ENCODE data around the gene ROMO1. TPM values are rescaled to one million over a fixed set of nuclear protein-coding genes. Genes with fewer than 3 reads are reported as not detected.

ROMO1 gene
- total and polyA plus RNA-seq, 10 of the 15 experiments (the other 5 are each of a cell fraction or from before 2014, with no cell fraction given), result 23.2 to 631 (median 352) TPM

DNA sequence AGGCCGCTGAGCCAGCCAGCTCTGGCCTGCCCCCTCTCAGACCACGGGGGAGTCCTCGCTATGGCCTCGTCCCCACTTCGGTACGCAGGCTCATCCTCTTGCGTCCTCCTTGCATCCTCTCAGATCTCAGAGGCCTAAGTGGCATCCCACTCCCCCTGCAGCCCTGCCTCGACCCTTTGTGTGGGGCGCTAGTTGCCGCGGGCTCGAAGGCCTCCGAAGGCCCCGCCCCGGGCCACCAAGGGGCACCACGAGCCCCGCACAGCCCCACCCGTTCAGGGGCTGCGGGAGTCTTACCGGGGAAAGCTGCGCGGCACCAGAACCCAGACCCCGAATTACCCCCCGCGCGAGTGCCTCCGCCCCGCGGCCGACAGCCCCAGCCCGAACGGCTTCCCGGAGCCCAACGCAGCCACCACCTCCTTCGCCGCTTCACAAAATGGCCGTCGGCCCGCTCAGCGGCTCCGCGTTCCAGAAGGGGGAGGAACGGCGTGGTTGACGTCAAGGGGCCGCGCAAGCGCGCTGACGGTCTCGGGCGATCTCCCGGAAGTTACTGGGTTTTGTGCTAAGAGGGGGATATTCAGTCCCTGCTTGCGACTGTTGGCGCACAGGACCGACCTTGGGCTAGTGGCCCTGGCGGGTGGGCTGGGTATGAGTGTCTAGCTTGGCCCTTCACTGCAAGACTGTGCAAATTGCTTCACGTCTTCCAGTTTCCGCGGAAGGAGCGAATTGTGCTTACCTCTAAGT is 34.6 kb upstream of the ROMO1 start, which contains the start of the genes CPNE1 and RBM12 (continued):
- TF ChIP-seq NFXL1 (IDR thresholded peaks at IDR 0.05; ENCODE audit: borderline replicate concordance), result no peak
- TF ChIP-seq WRNIP1 (IDR thresholded peaks at IDR 0.05; ENCODE audit: borderline replicate concordance, low read depth, low read length), result no peak
- no peak for TF ChIP-seq MEF2A (IDR thresholded peaks at IDR 0.05; ENCODE audit: insufficient read depth, low read depth, low read length)
- TF ChIP-seq KAT2A (conservative IDR thresholded peaks at IDR 0.05; ENCODE audit: control insufficient read depth, low read depth, low read length), result no peak
- no peak for TF ChIP-seq KDM1A (IDR thresholded peaks at IDR 0.05; ENCODE audit: borderline replicate concordance)
- peak; percentile 99 for TF ChIP-seq YY1 (IDR thresholded peaks at IDR 0.05; ENCODE audit: low read depth, low read length)
- TF ChIP-seq SP1 (IDR thresholded peaks at IDR 0.05; ENCODE audit: low read depth, low read length), result peak; percentile 22
- TF ChIP-seq CHD4 (IDR thresholded peaks at IDR 0.05), result no peak
- TF ChIP-seq ZNF384 (IDR thresholded peaks at IDR 0.05; ENCODE audit: borderline replicate concordance, low read depth, low read length), result no peak
- peak; percentile 80 for TF ChIP-seq GATAD2B (conservative IDR thresholded peaks at IDR 0.05; ENCODE audit: low read depth)
- TF ChIP-seq POLR2AphosphoS2 (IDR thresholded peaks at IDR 0.05; ENCODE audit: low read depth, low read length), result peak; percentile 92
- no peak for TF ChIP-seq NFYB (IDR thresholded peaks at IDR 0.05; ENCODE audit: insufficient read depth, low read depth, low read length)

- H3K4me3 ChIP-seq, result no peak overlapping the region
- H3K9ac ChIP-seq (ENCODE audit: control insufficient read depth, insufficient read depth, low read length), result no peak overlapping the region
- CTCF ChIA-PET, result interaction anchor here (0.6 to 2.5 kb wide), 4 partner anchors 9 to 1642 kb away, joined by 3 to 9 read pairs (median 3); partner anchors contain the start of gene RBM39
- H3K79me2 ChIP-seq (ENCODE audit: control insufficient read depth, insufficient read depth, low read length), result peaks cover 41% of the 10 kb centered on the region
- SMC1A ChIA-PET (ENCODE audit: uncharacterized antibody, unreplicated experiment), result interaction anchor here (1.0 to 1.1 kb wide), 2 partner anchors 10 to 58 kb away, joined by 3 read pairs; no protein-coding TSS in a partner anchor
- intact Hi-C loops (cut with micrococcal nuclease; ENCODE audit: unreplicated experiment), result loop anchor here (2.0 kb wide), 2 partner anchors 47 to 77 kb away; partner anchors contain the start of gene RBM39
- peaks cover 3% of the 10 kb centered on the region for H4K20me1 ChIP-seq (ENCODE audit: control insufficient read depth, insufficient read depth)
- DNase-seq (ENCODE audit: low read depth, low spot score) (no peak), FAIRE-seq (no peak), ATAC-seq (no peak)
- H3K4me2 ChIP-seq (ENCODE audit: control insufficient read depth, insufficient read depth), result no peak overlapping the region
- in situ Hi-C loops (cut with MboI), result no loop called here
- H3K36me3 ChIP-seq (ENCODE audit: control insufficient read depth in 2 of 2, insufficient read depth in 2 of 2, low read length in 1 of 2), result peaks cover 0 to 4% of the 10 kb centered on the region in 2 experiments; a peak in 1 of 4 replicates
- POLR2A ChIA-PET, result interaction anchor here (0.5 to 1.6 kb wide), 7 partner anchors 9 to 254 kb away, joined by 3 to 7 read pairs (median 4); no protein-coding TSS in a partner anchor
- RAD21 ChIA-PET (ENCODE audit: unreplicated experiment), result no interaction called here
- no peak overlapping the region for H2AFZ ChIP-seq (ENCODE audit: control insufficient read depth, low read depth, low read length)
- H3K9me3 ChIP-seq (replicated peaks; ENCODE audit: control insufficient read depth, insufficient read depth, low read length), result no peaks in the 10 kb centered on the region
- no peaks in the 10 kb centered on the region for H3K4me1 ChIP-seq (ENCODE audit: control insufficient read depth, insufficient read depth, low read length)
- BruUV-seq (replicated peaks), result no TSS peak
- H3K27ac ChIP-seq (ENCODE audit: control insufficient read depth, insufficient read depth), result no peak overlapping the region
- whole genome bisulfite sequencing (ENCODE audit: insufficient coverage, insufficient replicate concordance, low lambda C conversion rate, missing lambda C conversion rate), result 97% methylated on average over 17 of the region's 17 CpGs
- no peaks in the 10 kb centered on the region for H3K27me3 ChIP-seq (replicated peaks in 1 of 2; ENCODE audit: control insufficient read depth in 2 of 2, insufficient read depth in 2 of 2, low read length in 1 of 2)
- no peak for TF ChIP-seq RBBP5 (conservative IDR thresholded peaks at IDR 0.05)
- TF ChIP-seq, protein P1, sequence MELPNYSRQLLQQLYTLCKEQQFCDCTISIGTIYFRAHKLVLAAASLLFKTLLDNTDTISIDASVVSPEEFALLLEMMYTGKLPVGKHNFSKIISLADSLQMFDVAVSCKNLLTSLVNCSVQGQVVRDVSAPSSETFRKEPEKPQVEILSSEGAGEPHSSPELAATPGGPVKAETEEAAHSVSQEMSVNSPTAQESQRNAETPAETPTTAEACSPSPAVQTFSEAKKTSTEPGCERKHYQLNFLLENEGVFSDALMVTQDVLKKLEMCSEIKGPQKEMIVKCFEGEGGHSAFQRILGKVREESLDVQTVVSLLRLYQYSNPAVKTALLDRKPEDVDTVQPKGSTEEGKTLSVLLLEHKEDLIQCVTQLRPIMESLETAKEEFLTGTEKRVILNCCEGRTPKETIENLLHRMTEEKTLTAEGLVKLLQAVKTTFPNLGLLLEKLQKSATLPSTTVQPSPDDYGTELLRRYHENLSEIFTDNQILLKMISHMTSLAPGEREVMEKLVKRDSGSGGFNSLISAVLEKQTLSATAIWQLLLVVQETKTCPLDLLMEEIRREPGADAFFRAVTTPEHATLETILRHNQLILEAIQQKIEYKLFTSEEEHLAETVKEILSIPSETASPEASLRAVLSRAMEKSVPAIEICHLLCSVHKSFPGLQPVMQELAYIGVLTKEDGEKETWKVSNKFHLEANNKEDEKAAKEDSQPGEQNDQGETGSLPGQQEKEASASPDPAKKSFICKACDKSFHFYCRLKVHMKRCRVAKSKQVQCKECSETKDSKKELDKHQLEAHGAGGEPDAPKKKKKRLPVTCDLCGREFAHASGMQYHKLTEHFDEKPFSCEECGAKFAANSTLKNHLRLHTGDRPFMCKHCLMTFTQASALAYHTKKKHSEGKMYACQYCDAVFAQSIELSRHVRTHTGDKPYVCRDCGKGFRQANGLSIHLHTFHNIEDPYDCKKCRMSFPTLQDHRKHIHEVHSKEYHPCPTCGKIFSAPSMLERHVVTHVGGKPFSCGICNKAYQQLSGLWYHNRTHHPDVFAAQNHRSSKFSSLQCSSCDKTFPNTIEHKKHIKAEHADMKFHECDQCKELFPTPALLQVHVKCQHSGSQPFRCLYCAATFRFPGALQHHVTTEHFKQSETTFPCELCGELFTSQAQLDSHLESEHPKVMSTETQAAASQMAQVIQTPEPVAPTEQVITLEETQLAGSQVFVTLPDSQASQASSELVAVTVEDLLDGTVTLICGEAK (IDR thresholded peaks at IDR 0.05; ENCODE audit: borderline replicate concordance), result no peak
- TF ChIP-seq, protein P2, sequence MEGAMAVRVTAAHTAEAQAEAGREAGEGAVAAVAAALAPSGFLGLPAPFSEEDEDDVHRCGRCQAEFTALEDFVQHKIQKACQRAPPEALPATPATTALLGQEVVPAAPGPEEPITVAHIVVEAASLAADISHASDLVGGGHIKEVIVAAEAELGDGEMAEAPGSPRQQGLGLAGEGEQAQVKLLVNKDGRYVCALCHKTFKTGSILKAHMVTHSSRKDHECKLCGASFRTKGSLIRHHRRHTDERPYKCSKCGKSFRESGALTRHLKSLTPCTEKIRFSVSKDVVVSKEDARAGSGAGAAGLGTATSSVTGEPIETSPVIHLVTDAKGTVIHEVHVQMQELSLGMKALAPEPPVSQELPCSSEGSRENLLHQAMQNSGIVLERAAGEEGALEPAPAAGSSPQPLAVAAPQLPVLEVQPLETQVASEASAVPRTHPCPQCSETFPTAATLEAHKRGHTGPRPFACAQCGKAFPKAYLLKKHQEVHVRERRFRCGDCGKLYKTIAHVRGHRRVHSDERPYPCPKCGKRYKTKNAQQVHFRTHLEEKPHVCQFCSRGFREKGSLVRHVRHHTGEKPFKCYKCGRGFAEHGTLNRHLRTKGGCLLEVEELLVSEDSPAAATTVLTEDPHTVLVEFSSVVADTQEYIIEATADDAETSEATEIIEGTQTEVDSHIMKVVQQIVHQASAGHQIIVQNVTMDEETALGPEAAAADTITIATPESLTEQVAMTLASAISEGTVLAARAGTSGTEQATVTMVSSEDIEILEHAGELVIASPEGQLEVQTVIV (IDR thresholded peaks at IDR 0.05; ENCODE audit: borderline replicate concordance, partially characterized antibody), result no peak
- TF ChIP-seq IKZF1 (conservative IDR thresholded peaks at IDR 0.05), result no peak
- no peak for TF ChIP-seq ZSCAN29 (IDR thresholded peaks at IDR 0.05)
- TF ChIP-seq TCF7 (IDR thresholded peaks at IDR 0.05; ENCODE audit: borderline replicate concordance), result no peak
Observed at GRCh38 chr20:35665949-35666288, 33.3 kb upstream of the ROMO1 start.

Measured in GM12878 (cell line).